ENCODE measurements around the gene EXOC2. TPM values are rescaled to one million over a fixed set of nuclear protein-coding genes. Genes with fewer than 3 reads are reported as not detected.

The EXOC2 gene
- total RNA-seq, 1 experiment from 2014 or later, result 30.5 TPM

DNA sequence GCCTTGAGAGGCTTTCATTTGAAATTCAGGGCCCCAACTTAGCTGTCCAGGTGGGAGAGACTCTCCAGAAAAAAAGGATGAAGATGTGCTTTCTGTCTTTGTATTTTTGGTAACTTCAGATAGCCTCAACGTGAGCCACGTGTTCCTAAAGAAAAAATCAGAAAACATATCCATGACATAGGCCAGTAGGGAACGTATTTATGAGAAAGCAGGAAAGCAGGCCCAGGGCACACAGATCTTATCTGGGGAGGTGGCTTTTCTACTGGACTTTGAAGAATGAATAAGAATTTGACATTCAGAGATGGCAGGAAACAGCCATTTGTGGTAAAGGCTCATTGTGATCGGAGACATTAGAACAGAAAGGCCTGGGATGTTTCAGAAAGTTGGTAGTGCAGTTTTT is 21.2 kb upstream of the EXOC2 start:
- intact Hi-C loops (cut with micrococcal nuclease; ENCODE audit: unreplicated experiment) (no loop called here), in situ Hi-C loops (cut with HindIII; ENCODE audit: low pct_unique_long_range_greater_than_20kb, low sequenced_read_pairs) (no loop called here)
- ChIA-PET POLR2A (no interaction called here), CTCF (interaction anchor here (0.7 kb wide), 1 partner anchor 414 kb away, joined by 4 read pairs; no protein-coding TSS in a partner anchor)
- H3K36me3 ChIP-seq (ENCODE audit: control insufficient read depth, insufficient read depth, low read length), result no peaks in the 10 kb centered on the region
- DNase-seq (ENCODE audit: low read depth, low spot score) (no peak), ATAC-seq (no peak)
- H3K27ac ChIP-seq (ENCODE audit: low read length), result no peak overlapping the region
- H3K27me3 ChIP-seq (ENCODE audit: control insufficient read depth, insufficient read depth, low read length), result peaks cover 2% of the 10 kb centered on the region; the same call in 1 of the 2 replicates
- no peak overlapping the region for H3K4me3 ChIP-seq (ENCODE audit: low read depth in 2 of 2, low read length in 2 of 2)
- BruUV-seq (replicated peaks), result no TSS peak
- H3K4me1 ChIP-seq (ENCODE audit: control insufficient read depth, insufficient read depth, low read length), result peaks cover 5% of the 10 kb centered on the region; the same call in 1 of the 2 replicates
- TF ChIP-seq POLR2AphosphoS5 (IDR thresholded peaks at IDR 0.05; ENCODE audit: low read depth, low read length) (no peak), SIN3A (IDR thresholded peaks at IDR 0.05; ENCODE audit: borderline replicate concordance, insufficient read depth, low read depth, low read length) (no peak), CTCF (IDR thresholded peaks at IDR 0.05) (no peak), REST (IDR thresholded peaks at IDR 0.05; ENCODE audit: insufficient read depth in 1 of 2, low read depth in 2 of 2, low read length in 1 of 2) (no peak), TCF7L2 (IDR thresholded peaks at IDR 0.05; ENCODE audit: low read depth, low read length) (no peak)
- no peaks in the 10 kb centered on the region for H3K9me3 ChIP-seq (ENCODE audit: control insufficient read depth, insufficient read depth, low read depth, low read length)

- DNase-seq (ENCODE audit: low read depth, low spot score) (no peak), ATAC-seq (no peak)
- TF ChIP-seq POLR2AphosphoS5 (IDR thresholded peaks at IDR 0.05; ENCODE audit: low read depth, low read length) (no peak), CTCF (IDR thresholded peaks at IDR 0.05) (no peak), TCF7L2 (IDR thresholded peaks at IDR 0.05; ENCODE audit: low read depth, low read length) (no peak), SIN3A (IDR thresholded peaks at IDR 0.05; ENCODE audit: borderline replicate concordance, insufficient read depth, low read depth, low read length) (no peak), REST (IDR thresholded peaks at IDR 0.05; ENCODE audit: insufficient read depth in 1 of 2, low read depth in 2 of 2, low read length in 1 of 2) (no peak)
- no TSS peak for BruUV-seq (replicated peaks)
- H3K4me3 ChIP-seq (ENCODE audit: low read depth in 2 of 2, low read length in 2 of 2), result no peak overlapping the region
- ChIA-PET POLR2A (no interaction called here), CTCF (interaction anchor here (0.7 kb wide), 1 partner anchor 413 kb away, joined by 4 read pairs; no protein-coding TSS in a partner anchor)
- H3K9me3 ChIP-seq (ENCODE audit: control insufficient read depth, insufficient read depth, low read depth, low read length), result no peaks in the 10 kb centered on the region
- H3K36me3 ChIP-seq (ENCODE audit: control insufficient read depth, insufficient read depth, low read length), result no peaks in the 10 kb centered on the region
- H3K4me1 ChIP-seq (ENCODE audit: control insufficient read depth, insufficient read depth, low read length), result peaks cover 5% of the 10 kb centered on the region; the same call in 1 of the 2 replicates
- no peak overlapping the region for H3K27ac ChIP-seq (ENCODE audit: low read length)
- intact Hi-C loops (cut with micrococcal nuclease; ENCODE audit: unreplicated experiment) (no loop called here), in situ Hi-C loops (cut with HindIII; ENCODE audit: low pct_unique_long_range_greater_than_20kb, low sequenced_read_pairs) (no loop called here)
- H3K27me3 ChIP-seq (ENCODE audit: control insufficient read depth, insufficient read depth, low read length), result peaks cover 3% of the 10 kb centered on the region; the same call in 1 of the 2 replicates
Measured at GRCh38 chr6:713351-713750, 20.4 kb upstream of the EXOC2 start.

All from Panc1 (cell line).